VCaP (cell line): ENCODE measurements around the gene DENND1A.

Experiments used
- H3K27ac ChIP-seq: fragments of 450-650 bp; 2 replicates; pipeline ENCODE4 v1.5.1; 2017
- CTCF ChIP-seq: fragments of 450-650 bp; conservative IDR thresholded peaks from 2 replicates; pipeline ENCODE4 v1.5.1; 2017; ENCODE audit warnings: mild to moderate bottlenecking, moderate library complexity

The DENND1A gene

GRCh38 chr9:123568691-123569688, 360.9 kb downstream of the DENND1A start:
- H3K27ac ChIP-seq, result peak overlapping the region; percentile 75
- peak; percentile 41 for TF ChIP-seq CTCF

GRCh38 chr9:123567013-123567412, 362.9 kb downstream of the DENND1A start:
- no peak for TF ChIP-seq CTCF

GRCh38 chr9:123564652-123565051, 365.3 kb downstream of the DENND1A start:
- TF ChIP-seq CTCF, result no peak

More at GRCh38 chr9:123567013-123567412, 362.9 kb downstream of the DENND1A start:
- H3K27ac ChIP-seq, result no peak overlapping the region

GRCh38 chr9:123562844-123563346, 367.0 kb downstream of the DENND1A start:
- H3K27ac ChIP-seq, result no peak overlapping the region
- no peak for TF ChIP-seq CTCF

More at GRCh38 chr9:123564652-123565051, 365.3 kb downstream of the DENND1A start:
- no peak overlapping the region for H3K27ac ChIP-seq

GRCh38 chr9:123561046-123561445, 368.9 kb downstream of the DENND1A start:
- no peak overlapping the region for H3K27ac ChIP-seq
- no peak for TF ChIP-seq CTCF

- H3K27ac ChIP-seq, result no peak overlapping the region
- no peak for TF ChIP-seq CTCF
These were observed 373.2 kb downstream of the DENND1A start for GRCh38 chr9:123556464-123557435.
